Thyroid gland (tissue), 4 donors: ENCODE data around the gene VAMP2.

Experiments used
- CTCF ChIP-seq, 6 experiments: fragments of 200-600 bp in 3 of 6; fragments of 450-650 bp in 3 of 6; sonication (generic) in 3 of 6; IDR thresholded peaks; one replicate each; pipeline ENCODE4 v1.5.1; 2016 to 2019; ENCODE audit warnings: antibody characterized with exemption in 6 of 6, mild to moderate bottlenecking in 2 of 6, inconsistent platforms in 1 of 6, moderate library complexity in 1 of 6
- POLR2A ChIP-seq, 2 donors: fragments of 450-650 bp; IDR thresholded peaks; one replicate each; pipeline ENCODE4 v1.6.1; 2017; ENCODE audit warnings: antibody characterized with exemption in 2 of 2, mild to moderate bottlenecking in 2 of 2, moderate library complexity in 1 of 2

DNA sequence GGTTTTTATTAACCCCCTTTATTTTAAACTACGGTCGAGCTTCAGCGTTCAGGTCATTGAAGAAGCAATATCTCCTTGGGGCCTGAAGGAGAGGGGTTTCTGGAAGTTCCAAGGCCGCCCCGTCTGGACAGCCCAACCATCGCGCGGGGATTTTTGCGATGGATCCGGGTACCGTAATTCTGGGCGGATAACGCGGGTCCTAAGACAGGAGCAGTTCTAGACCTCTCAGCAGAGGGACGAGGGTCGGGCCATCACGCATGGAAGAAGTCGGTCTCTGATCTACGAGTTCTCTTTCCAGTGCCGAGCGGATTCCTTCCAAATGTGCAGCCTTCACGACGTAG is 23.7 kb upstream of the VAMP2 start:
- TF ChIP-seq CTCF (IDR thresholded peaks at IDR 0.05) (peak in 2 of 6 experiments; percentile 44 to 58), POLR2A (IDR thresholded peaks at IDR 0.05) (no peak)
